GM18858 (cell line): ENCODE data around the gene PRPS1.
"Not testable (repeated sequence)": the region's sequence is repeated elsewhere in the genome, so short reads cannot be mapped to it uniquely, and the experiment has no call there.

Source experiments
- ATAC-seq: cut with Tn5 transposase; IDR thresholded peaks from one replicate; pipeline ENCODE4 v1.9.1; 2021; ENCODE audit not compliant: unreplicated experiment

Gene PRPS1

DNA sequence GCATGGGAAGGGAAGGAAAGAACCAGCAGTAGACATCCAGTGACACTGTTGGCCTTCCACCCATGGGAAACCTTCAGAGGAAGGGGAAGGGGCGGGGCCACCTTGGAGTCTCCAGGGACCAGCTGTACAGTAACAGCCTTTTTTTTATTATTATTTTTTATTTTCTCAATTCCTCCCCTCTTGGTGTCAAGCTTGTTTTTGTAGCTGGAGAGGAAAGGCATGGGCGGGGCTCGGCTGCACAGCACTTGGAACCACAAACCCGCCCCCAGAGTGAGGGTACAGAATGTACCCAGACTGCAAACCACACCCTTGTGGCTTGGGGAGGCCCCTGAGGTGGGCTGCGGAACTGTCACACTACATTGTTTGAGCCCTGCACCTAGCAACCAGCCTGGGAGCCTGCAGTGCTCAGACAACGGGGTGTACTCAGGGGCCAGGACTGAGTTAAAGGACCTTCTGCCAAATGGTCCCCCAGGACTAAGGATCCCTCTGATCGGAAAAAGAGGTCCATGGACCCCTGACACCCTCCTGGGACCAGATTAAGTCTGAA, 45.7 kb downstream of the PRPS1 start:
- peak; percentile 86 for ATAC-seq

DNA sequence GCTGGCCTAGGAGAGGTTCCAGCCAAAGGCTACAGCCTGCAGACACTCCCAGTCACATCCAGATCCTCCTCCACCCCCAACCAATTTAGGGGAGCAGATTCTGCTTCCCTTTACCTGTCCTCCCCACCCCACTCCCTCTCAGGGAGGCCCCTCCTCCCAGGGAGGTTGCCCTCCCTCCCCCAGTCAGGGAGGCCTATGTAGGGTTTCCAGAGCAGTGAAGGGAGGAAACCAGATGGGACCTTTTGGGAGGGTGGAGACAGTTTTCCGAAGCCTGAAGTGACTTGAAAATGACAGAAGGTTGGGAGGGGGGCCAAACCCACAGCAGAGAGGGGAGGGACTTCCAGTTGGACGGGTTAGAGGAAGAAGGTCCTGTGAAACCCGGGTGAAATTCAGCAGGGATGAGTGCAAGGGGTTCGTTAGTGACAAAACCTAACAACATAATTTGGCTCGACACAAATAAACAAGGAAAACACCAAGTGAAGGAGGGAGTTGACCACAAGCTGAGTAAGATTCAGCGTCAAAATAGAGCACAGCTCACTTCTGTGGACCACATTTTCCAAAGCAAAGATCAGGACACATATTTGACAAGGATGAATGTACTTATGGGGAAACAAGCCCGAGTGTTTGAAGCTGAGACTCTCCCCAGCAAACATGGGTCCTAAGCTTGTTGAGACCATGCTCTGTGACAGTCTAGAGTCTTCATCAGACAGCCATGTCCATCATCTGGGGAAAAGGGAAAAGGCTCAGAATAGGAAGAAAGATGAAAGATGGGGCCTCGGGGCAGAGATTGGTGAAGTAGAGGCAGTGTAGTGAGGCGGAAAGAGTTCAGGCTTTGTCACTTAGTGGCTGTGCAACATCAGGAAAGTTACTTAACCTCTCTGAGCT, 46.4 kb downstream of the PRPS1 start:
- peak; percentile 1 for ATAC-seq

DNA sequence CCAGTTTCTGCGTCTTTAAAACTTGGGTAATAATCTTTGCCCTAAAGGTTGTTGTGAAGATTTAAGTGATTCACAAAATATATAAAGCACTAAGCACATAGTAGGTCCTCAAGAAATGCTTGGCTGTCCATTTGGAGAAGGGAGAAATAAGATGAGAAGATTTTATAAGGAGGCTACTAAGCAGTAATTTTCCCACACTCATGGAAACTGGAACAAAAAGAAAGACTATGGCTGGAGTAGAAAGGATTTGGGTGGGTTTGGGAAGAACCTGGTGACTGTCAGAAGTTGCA, 47.0 kb downstream of the PRPS1 start:
- no peak for ATAC-seq

DNA sequence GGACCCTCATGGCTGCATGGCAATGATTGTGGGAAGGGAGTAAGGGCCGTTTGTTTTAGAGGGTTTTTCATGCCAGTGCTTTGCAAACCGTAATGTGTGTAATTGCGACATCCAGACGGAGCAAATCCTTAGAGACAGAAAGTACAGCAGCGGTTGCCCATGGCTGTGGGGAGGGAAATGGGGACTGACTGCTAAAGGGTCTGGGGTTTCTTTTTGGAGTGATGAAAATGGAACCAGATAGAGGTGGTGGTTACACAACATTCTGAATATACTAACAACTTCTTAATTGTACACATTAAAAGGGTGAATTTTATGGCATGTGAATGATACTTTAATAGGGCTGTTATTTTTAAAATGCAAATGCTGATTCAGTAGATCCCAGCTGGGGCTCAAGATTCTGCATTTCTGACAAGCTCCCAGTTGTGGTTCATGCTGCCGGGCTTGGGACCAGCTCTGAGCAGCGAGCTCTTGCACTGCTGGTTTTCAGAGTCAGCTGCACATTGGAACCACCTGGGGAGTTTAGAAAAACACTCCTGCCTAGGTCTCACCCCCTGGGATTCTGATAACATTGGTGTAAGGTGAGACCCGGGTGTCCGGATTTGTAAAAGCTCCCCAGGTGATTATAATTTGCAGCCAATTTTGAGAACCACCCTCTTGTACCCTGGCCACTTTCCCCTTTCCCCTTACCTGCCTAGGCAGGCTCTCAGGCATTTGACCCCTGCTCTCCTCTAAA, 47.7 kb downstream of the PRPS1 start:
- no peak for ATAC-seq

DNA sequence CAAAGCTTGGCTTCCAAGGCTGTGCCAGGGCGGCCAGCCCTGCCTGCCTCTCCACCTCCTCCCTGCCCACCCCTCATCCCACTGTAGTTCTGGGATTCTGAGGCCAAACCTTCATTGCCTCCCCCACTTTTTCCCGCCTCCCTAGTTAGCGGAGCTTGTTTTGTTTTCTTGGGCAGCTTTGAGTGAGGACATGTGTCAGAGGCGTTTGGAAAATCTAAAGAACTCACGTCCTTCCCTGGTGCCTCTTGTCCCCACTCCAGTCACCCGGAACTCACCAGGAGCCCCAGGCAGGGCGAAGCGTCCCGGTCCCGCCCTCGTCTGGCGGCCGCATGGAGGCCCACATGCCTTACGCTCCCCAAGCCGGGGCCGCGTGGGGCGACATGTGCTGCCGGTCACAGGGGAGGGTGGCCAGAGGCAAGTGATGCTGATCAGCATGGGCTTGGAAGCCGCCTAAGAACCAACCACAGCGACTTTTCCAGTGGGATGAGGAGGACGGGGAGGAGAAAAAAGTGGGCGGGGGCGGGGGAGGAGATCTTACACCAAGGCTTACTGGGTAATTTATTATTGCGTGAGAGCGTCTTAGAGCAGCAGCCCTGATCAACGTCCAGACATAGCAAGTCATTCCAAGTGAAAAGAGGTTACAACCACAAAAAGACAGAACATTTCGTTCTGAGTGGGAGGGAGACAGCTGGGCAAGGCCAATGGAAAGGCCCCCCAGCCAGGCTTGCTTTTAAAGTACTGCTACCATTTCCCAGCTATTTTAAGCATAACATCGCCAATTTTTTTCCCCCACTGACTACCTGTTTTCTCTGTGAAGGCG, 48.5 kb downstream of the PRPS1 start:
- peak; percentile 25 for ATAC-seq

DNA sequence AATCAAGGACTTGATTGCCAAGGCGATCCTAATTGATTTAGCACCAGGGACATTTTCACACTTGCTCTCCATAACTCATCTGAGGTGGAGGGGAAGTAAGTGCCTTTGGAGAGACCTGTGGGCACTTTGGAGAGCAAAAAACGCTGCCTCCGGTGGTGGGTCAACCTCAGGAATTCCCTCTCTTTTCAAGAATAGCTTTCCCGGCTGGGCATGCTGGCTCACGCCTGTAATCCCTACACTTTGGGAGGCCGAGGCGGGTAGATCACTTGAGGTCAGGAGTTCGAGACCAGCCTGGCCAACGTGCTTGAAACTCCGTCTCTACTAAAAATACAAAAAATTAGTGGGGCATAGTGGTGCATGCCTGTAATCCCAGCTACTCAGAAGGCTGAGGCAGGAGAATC, 49.2 kb downstream of the PRPS1 start:
- no peak for ATAC-seq

DNA sequence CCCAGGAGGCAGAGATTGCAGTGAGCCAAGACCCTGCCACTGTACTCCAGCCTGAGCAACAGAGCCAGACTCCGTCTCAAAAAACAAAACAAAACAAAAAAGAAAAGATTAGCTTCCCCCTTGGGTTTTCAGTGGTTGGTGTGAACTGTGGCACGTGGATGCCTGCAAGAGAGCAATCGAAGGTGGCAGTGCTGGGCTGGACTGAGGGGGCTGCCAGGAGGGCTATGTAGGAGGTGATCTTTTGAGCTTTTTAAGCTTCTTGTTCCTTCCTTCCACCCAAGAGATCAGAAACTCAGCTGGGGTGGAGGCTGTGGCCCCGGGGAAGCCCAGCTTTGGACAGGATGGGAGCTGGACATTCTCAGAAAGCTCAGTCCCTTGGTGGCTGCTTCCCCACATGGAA, 49.6 kb downstream of the PRPS1 start:
- no peak for ATAC-seq

DNA sequence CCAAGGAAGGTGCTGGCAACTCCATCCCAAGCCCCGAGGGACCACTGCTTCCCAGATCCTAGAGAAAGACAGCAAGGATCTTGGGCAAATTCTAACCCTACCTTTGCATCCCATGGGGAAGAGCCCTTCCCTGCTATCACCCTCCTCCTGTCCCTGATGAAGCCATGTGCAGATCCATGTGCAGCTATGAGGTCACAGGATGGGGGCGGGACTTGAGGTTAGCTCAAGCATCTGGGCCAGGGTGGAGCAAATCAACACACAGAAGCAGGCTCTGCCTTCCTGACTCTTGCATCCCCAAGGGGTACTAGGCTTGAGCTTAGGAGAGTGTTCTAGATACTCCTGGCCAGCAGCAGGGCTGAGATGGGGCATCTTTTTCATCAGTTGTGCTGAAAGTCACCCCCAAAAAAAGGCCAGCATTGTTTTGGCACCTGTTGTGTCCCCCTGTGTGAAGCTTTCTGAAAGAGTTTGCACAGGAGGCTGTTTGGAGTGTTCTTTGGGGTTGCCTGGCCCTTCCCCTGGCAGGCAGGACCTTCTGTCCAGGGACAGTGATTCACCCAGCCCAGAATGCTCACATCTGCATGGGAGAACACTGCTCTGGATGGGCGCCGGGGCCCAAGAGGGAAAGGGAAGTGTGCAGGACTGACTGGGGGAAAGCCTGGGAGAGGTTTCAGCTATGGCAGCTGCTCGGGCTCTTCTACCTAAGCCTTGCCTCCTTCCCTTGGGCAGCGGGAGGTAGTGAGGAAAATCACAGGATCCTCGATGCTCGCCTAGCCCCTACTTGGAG, 50.8 kb downstream of the PRPS1 start:
- no peak for ATAC-seq

DNA sequence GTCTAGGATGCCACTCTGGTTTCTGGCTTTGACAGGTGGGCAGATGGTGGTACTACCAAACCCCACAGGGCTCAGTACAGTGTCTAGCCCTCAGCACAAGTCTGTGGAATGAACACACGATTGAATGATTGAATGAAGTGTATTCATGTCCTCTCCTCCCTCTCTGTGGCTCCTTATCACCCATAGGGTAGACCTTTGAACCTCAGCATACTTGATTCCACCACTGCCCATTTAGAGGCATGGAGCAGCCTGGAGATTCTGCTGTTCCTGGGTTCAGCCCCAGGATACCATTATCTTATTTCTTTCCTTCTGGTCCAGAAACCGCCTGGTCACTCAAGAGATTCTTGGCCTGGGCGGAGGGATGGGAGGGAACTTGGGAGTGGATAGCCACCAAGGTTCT, 53.9 kb downstream of the PRPS1 start:
- no peak for ATAC-seq

DNA sequence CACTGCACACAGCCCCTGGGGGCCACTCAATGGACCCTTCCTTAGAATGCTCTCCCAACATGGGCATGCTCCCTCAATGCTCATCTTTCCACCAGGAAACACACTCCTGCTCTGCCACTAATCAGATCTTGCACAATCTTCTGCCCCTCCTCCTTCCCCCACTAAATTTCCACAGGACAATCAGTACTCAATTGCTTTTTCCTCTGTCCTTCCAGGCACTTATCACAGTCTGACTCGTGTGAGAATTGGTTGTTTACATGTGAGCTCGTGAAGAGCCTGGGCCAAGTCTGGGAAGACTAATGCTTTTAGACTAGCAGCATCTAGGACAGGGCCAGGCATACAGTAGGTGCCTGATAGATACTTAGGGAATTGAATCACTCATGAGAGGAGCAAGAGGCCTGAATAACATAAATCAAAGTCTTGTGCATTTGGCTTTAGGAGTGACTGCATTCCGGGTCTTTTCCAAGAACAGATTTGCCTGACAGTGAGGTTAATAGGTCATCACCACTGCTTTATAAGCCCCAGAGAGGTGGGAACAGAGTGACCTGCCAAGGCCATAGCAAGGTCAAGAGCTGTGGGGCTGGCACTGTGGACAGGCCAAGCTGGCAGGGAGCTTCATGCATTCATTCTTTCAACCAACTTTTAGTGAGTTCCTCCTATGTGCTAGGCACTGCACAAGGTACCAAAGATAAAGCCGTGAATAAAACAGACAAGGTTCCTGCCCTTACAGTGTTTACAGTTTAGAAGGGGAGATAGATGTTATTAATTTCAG, 55.0 kb downstream of the PRPS1 start:
- ATAC-seq: no peak

DNA sequence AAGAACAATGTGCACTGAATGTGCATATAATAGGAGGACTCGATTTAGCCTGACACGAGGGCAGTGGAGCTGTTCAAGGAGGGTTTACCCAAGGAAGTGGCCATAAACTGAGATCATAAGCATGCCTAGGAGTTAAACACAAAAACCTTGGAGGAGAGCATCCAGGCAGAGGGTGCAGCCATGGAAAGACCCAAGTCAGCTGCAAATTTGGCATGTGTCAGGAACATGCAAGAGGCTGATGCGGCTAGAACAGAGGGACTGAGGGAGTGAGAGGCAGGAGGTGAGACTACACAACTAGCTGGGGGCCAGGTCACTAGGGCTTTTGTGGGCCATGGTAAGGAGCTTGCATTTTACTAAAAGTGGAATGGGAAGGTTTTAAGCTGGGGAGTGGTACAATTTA, 55.6 kb downstream of the PRPS1 start:
- no peak for ATAC-seq

DNA sequence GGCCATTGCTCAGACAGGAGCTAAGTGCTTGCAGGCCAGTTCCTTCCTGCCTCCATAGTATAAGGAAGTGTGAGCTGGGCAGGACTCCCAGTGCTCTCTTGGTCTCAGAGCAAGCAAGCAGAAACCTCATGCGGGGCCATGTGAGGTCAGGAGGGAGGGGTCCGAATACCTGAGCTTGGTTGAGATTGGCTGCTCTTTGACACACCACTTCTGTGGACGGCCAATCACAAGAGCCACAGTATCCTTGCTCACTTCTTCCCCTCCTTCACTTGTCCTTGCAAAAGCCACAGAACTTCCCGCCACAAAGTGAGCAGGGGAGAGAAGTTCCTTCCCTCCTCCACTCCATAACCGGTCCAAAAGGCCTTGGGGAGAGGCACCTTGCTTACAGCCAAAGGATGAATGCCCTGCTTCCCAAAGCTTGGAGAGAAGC, 56.7 kb downstream of the PRPS1 start:
- ATAC-seq: no peak

DNA sequence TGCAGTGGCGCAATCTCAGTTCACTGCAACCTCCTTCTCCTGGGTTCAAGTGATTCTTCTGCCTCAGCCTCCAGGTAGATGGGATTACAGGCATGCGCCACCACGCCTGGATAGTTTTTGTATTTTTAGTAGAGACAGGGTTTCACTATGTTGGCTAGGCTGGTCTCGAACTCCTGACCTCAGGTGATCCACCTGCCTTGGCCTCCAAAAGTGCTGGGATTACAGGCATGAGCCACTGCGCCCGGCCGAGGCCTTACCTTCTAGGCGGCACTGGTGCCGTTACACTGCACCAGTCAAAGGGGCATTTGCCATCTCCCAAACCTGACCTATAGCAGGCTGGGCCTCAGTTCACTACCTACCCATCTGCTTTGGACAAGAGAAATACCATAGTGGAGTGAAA, 57.3 kb downstream of the PRPS1 start:
- not testable (repeated sequence) for ATAC-seq

DNA sequence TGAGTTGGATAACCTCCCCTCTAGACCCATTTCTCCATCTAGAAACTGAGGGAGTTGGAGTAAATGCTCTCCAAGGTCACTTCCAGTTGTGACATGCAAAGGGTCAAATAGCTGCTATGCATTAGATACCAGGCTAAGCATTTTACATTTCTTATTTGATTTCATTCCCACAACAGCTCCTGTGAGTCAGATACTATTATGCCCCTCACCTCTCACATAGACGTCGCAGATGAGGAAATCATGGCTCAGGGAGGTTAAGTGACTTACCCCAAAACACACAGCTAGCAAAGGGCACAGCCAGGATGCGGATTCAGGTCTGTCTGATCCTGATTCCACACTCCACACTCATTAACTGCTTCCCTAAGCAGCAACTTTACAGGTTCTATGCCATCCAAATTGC, 57.7 kb downstream of the PRPS1 start:
- no peak for ATAC-seq

DNA sequence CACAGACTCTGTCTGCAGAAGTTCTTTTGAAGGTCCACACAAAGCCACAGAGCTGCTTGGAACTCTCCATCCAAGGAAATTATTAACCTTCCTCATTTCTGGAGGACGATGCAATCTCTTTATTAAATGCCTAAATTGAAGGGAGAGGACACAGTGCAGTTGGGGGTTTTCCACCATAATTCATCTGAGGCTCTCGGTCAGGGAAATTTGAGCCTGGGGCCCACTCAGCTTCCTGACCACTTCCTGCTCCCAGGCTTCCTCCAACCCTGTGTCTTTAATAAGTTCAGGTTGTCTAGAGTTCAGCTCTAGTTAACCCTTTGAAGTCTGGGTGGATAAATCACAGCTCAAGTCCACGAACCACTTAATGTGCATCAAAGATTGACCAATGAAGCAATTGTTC, 58.5 kb downstream of the PRPS1 start:
- ATAC-seq: no peak

DNA sequence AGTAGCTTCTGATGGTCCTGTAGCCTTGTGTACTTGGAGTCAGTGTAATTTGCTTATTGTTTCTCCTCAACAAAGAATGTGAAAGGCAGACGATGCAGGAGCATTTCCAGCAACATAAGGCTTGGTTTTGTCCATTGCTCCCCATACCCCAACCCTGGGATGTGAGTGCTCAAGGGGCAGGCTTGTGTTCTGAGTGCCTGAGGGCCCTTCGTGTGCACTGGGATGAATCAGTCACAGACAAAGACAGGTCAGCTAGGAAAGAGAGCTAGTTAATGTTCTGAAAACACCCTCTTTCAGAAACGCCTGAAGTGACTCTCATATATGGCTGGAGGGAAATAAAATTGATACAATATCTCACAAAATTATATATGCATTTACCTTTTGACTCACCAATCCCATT, 59.1 kb downstream of the PRPS1 start:
- ATAC-seq: no peak

DNA sequence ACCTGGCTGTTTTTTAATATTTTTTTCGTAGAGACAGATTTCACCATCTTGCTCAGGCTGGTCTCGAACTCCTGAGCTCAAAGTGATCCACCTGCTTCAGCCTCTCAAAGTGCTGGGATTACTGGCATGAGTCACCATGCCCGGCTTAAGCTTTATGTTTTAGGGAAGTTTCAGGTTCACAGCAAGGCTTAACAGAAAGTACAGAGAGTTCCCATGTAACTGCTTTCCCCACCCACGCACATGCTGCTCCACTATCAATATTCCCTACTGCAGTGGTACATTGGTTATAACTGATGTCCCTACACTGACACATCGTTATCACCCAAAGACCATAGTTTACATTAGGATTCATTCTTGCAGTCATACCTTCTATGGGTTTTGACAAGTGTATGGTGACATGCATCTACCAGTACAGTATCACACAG, 62.7 kb downstream of the PRPS1 start:
- no peak for ATAC-seq

DNA sequence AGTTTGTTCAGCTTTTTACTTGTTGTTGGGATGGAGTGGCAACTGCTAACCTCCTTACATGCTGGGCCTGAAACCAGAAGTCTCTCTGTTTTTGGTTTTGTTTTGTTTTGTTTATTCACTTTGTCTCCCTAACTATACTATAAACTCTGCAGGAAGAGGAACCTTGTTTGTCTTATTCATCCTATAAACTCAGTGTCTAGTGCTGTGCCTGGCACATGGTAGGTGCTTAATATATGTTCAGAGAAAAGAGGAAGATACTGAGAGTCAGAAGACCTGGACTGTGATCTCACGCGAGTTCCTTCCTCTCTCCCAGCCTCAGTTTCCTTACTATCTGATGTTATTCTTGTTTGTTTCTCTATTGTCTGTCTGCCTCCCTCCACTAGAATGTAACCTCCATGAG, 71.3 kb downstream of the PRPS1 start:
- ATAC-seq: no peak

DNA sequence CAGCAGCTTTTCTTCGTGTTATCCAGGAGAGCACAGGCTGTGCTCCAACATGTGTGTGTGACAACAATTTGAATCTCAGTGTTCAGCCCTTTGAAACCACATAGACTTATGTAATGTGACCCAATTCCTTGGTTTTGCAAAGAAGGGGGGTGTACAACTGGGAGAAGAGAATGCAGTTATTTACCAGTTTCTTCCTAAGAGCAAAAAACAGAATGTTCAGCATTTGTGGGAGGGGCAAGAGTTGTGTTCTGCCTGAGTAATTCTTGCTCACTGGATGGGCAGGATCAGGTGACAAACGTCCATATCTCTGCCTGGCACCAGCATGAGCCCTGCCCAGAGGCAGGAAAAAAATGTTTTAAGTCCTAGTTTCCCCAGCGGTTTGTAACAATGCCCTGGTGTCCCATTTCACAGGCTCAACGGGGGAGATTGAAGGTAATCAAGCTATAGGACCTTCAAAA, 72.0 kb downstream of the PRPS1 start:
- no peak for ATAC-seq
